ENCODE results near the gene PHF2.
"Not testable (repeated sequence)": the region's sequence is repeated elsewhere in the genome, so short reads cannot be mapped to it uniquely, and the experiment has no call there.

The PHF2 gene

DNA sequence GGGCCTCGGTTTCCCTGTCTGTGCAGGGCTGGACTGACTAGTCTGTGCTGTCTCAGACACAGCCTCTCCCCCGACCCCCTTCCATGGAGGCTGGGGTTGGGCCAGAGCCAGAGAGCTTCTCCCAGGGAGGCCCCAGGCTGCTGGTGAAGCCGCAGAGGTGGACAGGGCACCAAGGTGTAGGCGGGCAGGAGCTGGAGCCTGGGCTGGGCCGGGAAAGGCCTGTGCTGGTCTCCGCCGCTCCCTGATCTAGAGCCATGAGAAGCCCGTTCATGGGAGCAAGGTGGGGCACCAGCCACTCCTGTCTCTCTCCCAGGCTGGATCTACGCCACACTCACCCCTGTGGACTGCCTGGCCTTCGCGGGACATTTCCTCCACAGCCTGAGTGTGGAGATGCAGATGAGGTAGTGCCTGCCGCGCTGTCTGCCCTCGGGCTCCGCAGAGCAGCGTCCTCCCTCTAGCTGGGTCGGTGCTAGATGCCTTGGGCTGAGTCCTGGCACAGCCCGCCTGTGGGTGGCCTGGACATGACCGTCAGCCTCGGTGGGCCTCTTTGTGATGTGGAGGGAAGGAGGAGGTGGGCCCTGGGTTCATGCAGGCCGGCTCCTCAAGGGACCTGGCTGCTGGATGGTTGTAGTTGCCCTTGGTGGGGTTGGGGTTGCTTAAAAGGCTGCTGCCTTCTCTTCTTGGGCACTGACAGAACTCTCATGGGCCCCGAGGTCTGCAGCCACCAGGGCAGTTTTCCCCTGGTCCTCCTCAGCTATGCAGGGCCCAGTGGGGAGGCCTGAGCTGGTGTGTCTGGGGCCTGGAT is 79.4 kb downstream of the PHF2 start:
- DNase-seq, result no peak

DNA sequence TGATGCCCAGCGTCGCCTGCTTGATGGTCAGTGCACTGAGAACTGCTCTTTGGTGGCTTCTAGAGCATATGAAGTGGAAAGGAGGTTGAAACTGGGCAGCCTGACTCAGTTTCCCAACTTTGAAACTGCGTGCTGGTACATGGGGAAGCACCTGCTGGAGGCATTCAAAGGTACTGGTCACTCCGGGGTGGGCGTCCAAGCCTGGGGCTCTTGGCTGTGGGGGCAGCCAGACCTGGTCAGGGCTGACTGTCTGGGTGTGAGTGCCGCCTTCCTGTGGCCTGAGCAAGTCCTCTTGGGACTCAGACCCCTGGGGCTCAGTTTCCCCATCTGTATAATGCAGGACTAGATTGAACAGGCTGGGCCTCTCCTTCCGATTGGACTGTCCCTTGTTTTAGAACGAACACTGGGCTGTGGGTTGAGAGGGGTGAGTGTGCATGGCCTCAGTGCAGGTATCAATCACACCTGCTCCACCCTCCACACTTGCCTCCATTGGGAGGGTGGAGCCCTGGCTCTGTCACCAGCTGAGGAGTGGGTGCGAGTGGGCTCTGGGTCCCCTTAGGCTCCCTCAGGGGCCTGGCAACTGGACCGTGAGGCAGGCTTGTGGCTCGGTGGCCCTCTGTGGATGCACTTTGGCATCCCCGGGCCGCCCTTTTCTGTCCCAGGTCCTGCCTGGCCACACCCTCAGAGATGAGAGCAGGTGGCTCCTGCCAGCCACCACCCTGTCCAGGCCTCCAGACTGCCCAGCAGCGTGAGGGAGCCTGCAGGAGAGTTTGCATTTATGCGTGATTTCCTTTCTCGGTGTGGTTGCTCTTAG is 80.2 kb downstream of the PHF2 start:
- DNase-seq, result no peak

DNA sequence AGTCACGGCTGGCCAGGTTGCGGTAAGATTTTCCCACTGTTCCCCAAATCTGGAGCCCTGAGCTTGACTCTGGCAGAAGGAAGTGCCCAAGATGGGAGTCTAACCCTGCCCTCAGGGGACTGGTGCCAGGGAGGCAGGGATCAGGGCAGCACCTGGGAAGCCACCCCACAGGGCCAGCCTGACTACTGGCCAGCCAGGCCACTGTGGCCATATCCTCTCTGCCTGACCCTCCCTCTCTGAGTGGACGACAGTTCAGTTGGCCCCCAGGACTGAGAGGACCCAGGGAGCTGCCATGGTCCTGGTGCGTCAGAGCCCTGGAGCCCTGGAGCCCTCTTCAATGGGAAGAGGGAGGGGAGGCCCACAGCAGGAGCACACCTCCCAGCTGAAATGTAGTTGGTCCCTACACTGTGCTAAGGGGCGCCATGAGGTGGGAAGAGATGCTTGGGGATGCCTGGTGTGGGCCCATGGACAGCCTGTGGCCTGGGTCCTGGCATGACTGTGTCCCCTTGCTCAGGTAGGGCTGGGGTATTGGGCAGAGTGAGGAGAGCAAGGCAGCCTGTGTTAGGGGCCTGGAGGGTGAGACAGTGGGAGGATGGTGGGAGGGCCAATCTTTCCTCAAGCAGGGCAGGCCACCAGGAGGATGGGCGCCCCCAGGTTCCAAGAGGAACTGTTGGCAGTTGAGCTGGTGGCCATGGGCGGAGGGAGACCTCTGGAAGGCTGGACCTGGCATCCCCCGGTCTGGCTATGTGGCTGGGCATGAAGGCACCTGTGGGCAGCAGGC is 81.1 kb downstream of the PHF2 start:
- DNase-seq, result no peak

DNA sequence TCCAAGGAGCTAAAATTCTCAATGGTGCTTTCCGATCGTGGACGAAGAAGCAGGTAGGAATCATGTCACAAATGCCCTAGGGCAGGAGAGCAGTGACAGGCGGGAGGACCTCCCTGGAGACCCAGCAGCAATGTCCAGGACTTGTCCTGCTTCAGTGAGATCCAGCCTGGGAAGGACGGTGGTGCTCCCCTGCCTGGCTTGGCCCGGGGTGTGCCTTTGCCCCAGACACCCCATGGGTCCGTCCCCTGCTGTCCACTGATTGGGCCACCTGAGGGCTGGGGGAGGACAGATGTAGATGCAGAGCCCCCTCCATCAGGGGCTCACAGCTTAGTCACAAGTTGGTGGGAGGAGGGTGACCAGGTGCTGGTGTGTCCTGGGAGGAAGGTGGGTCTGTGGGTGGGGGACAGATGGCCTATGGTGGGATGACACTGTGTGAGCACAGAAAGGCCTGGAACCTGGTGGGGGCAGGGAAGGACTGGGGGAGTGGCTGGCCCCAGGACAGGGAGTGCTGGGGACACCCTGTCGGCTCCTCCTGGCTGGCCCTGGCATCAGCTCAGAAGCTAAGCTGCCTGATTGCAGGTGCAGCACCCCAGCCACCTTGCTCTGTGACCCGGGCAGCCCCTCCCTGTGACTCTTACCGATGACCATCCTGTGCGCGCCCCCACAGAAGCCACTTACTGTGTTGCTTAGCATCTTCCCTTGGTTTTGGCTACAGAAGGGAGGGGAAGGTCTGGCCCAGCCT is 82.0 kb downstream of the PHF2 start:
- no peak for DNase-seq

DNA sequence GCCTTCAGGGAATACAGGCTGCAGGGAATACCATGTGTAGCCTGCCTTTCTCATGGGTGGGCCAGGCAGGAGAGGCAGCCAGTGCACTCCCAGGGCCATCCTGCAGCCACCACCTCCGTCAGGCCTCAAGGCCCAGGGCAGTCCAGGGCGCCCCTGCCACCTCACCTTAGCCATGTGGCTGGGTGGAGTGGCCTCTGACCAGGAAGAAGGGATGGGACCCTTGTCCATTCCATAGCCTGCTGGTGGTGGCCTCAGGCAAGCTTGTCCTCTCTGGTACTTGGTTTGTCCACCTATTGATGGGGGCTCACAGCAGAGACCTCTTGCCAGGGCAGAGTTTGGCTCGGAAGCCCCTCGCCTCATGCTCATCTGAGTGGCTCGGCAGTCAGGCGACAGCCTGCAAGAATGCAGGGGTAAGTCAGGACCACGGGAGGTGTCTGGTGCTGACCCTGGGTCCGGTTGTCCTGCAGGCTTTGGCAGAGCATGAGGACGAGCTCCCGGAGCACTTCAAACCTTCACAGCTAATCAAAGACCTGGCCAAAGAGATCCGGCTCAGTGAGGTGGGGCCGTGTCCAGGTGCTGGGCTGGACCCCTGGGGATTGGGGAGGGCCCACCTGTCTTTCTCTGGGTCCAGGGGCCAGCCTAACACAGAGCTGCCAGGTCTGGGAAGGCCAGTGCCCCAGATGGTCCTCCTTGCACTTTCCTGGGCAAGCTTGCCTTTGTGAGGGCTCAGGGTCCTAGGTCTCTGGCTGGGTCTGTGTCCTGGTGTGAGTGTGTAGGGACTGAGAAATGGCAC is 82.9 kb downstream of the PHF2 start:
- DNase-seq, result no peak

DNA sequence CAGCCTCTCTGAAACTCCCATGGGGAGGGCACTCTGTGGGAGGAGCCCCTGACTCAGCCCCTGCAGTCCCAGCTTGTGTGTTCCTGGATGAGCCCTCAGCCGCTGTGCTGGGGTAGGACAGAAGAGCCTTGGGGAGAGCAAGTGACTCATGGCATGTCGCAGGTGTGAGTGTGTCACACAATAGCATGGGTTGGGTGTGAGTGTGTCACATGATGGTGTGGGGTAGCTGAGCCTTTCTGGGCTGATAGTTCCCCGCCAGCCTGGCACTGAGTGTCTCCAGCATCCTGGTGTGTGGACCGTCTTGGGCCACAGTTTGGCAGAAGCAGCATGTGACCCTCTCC is 83.4 kb downstream of the PHF2 start:
- DNase-seq, result no peak

DNA sequence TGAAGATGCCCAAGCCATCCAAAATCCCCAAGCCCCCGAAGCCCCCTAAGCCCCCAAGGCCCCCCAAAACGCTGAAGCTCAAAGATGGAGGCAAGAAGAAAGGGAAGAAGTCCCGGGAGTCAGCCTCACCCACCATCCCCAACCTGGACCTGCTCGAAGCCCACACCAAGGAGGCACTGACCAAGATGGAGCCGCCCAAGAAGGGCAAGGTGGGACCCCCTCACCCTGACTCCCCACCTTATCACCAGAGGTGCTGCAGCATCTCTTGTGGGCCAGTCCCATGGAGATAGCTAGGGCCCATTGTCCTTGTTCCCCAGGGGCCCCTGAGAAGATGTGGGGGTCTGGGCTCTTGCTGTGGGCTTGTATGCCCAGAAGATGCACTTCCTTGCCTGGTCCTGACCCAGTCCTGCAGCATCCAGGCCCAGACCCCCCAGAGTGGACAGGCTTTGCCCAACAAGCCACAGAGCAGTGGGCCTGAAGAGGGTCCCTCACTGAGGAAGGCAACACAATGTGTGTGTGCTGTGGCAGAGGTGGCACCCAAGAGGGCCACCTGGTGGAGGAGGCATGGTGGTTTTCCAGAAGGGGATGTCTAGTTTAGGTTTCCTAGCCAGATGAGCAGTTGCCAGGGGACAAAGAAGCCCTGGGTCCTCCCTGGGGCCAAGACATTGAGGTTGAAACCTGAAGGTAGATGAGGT is 84.1 kb downstream of the PHF2 start:
- no peak for DNase-seq

DNA sequence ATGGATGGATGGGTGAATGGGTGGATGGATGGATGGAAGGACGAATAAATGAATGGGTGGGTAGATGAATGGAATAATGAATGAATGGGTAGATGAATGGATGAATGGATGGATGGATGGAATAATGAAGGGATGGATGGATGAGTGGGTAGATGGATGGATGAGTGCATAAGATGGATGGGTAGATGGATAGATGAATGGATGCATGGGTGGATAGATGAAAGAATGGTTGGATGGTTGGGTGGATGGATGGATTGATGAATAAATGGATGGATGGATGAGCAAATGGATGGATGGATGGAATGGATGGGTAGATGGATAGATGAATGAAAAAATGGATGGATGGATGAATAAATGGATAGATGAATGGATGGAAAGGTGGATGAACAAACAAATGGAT is 85.2 kb downstream of the PHF2 start:
- no peak for DNase-seq

DNA sequence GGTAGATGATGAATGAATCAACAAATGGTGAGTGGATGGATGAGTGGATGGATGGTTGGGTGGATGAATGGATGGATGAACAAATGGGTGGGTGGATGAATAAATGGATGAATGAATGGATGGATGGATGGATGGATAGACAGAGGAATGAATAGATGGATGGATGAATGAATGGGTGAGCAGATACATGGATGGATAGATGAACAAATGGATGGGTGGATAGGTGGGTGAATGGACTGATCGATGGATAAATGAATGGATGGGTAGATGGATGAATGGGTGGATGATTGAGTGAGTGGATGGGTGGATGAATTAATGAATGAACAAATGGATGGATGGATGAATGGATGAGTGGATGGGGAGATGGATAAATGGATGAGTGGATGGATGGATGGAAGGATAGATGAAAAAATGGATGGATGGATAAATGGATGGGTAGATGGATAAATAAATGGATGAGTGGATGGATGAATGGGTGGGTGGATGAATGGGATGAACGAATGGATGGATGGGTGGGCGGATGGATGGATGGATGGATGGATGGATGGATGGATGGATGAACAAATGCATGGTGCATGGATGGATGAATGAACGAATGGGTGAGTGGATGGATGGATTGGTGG is 85.7 kb downstream of the PHF2 start:
- DNase-seq, result no peak

DNA sequence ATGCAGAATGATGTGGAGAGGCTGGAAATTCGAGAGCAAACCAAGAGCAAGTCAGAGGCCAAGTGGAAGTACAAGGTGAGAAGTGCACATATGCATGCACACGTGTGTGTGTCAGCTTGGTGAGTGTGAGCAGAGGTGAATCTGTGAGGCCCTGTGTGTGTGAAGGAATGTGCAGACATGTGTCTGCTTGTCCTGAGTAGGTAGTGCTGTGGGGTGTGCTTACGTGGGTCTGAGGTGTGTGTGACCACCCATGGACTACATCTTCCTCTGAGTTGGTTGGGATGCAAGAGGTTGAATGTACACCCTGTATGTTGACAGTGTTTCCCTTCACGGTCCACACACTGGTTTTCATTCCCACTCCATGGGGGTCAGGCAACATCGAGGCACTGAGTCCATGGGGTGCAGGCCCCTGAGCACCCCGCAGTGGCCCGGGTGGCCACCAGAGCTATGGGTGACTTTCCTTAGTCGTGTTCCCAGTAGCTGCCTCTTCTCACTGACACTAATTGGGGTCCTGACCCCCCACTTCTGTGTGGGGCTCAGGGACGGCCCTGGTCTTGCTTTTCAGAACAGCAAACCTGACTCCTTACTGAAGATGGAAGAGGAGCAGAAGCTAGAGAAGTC is 86.7 kb downstream of the PHF2 start:
- no peak for DNase-seq

DNA sequence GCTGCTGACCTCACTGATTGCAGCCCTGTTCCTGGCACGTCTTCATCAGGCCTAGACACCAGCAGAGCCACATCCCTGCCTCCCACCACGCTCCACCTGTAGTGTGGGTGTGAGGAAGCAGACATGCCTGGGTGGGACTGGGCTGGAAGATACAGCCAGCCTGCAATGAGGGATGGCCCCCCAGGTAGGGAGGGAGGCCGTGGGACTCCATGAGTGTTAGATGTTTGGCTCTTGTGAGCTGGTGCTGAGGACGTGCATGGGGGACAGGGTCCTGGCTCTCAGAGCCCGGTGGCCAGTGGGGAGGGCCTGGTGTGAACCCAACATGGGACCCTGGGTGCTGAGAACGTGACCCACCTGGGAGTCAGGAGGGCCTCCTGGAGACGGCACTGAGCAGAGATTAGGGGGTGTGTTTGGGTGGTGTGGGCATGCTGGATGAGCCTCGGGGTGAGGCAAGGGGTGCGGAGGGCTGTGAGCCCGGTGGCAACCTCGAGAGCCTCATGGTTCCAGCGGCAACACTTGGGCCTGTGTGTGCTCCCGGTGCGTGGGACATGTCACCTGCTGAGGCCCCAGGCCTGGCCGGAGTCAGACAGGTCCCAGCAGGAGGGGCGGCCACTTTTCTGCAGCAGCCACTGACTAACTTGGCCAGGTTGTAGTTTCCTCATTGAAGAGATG is 87.6 kb downstream of the PHF2 start:
- DNase-seq, result no peak

DNA sequence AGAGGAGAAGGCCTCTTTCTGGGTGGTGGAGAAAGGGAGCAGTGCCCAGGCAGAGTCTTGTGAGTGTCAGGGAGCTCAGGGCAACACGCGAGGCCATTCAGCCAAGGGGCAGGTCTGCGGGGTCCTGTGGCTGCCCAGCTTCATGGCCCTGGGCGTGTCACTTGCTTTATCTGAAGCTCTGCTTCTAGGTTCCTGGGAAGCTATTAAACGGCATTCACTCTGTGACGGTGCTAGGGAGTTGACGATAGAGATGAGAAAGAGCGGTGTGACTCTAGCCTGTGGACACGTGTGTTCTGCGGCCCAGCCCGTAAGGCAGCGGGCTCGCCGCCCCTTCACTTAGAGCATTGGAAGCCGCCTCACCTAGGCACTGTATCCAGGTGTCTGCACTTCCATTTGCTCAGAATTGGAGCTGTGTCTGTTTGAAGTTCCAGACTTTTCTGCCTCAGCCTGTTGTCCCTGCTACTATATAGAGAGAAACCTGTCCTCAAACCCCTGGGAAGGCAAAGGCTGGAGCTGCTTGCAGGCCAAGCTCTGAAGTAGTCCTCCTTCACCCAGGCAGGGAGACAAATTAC is 88.3 kb downstream of the PHF2 start:
- no peak for DNase-seq

DNA sequence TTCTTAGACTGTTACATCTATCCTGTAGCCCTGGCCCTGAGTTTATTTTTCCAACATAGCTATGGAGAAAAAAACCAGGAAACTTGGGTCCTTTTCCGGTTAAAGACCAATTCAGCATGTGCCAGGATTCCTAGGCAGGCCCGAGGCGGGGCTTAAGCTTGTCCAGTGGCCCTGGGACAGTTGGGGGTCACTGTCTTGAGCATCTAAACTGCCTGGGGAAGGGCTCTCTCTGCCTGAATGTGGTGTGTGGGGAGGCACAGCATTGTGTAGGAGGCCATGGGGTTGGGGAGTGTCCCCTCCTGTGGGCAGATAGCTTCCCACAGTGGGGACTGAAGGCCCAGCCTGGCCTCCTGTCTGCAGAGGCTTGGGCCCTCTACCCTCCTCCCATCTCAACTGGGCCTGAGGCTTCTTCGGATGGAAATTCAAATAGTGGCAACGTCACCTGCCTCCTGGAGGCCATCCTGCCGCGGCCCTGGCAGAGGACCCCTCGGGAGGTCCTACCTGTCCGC is 88.8 kb downstream of the PHF2 start:
- DNase-seq, result no peak

DNA sequence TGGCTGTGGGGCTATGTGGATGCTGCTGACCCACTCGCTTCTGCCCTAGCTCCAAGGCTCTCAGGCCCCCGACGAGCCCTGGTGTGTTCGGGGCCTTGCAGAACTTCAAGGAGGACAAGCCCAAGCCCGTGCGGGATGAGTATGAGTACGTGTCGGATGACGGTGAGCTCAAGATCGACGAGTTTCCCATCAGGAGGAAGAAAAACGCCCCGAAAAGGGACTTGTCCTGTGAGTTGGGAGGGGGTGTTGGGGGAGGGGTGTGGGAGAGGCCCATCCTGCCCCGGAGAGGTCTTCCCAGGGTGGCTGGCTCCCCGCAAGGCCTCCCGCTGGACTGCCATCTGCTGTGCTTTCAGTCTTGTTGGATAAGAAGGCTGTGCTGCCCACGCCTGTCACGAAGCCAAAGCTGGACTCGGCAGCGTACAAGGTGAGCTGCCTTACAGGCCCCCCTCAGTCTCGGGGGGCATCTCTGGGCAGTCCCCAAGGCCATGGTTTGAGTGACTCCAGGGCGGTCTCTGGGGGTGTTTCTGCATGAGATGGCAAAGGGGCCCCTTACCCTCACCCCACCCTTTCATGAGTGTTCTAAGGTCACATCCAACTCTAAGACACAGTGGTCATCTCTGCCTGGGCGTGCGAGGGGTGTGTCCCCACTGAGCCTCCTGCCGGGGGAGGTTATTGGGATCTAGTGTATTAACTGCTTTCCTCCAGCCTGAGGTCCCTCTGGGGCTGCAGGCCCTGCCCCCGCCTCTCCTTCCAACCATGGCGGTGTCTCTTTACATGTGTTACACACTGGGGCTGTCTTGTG is 89.5 kb downstream of the PHF2 start:
- no peak for DNase-seq

DNA sequence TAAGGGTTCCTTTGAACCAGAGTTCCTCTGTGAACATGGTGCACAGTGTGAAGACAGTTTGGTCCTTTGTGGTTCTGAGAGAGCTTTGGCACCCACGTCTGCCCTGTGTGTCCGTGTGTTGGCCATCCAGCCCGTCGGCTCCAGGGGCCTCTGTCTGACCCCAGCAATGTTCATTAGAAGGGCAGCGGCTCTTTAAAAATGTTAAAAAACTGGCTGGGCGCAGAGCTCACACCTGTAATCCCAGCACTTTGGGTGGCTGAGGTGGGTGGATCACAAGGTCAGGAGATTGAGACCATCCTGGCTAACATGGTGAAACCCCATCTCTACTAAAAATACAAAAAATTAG is 90.0 kb downstream of the PHF2 start:
- not testable (repeated sequence) for DNase-seq

DNA sequence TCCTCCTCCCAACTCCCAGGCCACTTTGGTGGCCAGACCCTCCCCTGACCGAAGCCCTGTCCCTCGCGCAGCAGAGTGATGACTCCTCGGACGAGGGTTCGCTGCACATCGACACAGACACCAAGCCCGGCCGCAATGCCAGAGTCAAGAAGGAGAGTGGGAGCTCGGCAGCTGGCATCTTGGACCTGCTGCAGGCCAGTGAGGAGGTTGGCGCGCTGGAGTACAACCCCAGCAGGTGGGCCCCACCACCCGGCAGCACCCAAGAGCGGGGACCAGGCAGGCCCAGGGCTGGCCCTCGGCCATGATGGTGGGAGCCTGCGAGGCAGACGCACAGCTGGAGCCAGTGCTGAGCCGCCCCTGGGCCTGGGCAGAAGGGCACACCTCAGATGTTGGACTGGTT is 90.6 kb downstream of the PHF2 start:
- DNase-seq, result no peak

DNA sequence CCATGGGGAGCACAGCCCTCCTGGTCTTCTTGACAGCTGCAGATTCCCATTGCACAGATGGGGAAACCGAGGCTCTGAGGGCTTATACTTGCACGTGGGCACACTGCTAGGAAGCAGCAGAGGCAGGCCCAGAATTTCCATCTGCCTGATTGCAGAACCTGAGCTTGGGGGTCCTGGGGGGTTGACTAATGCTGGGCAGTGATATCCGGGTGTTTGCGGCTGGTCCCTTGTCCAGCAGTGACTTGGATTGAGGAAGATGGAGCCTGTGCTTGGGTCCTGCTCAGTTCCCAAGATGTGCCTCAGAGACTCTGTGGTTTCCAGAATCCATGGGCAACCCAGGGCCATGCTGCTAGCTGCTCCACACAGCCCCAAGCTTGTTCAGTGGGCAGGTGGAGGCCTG is 91.2 kb downstream of the PHF2 start:
- DNase-seq, result no peak

DNA sequence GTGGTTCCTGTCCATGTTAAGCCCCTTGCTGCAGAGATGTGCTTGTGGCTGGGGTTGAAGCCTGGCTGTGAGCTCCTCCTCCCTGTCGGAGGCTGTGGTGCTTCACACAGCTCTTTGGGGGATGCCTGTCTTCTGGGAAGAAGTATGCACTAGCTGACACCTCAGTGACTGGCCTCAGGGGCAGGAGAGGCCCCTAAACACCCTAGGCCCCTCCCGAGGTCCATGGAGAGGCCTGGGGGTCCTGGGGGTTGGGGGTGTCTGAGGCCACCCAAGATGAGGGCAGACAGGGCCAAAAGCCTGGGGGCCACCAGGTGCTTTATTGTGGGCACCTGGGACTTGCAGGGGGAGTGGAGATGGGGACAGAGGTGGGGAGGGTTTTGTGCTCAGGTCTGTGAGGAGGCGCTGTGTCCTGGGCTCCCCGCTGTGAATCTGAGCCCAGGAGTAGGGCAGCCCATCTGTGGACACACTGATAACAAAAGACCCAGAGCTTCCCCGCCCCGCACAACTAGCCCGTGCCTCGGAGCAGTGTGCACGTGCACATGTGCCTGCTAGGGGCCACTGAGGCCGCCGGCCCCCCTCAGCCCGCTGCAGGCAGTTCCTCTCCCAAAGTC is 92.0 kb downstream of the PHF2 start:
- DNase-seq, result no peak
